ENCODE measurements around the gene FHIT. TPM values are rescaled to one million over a fixed set of nuclear protein-coding genes. Genes with fewer than 3 reads are reported as not detected.

Gene FHIT
- total and polyA plus RNA-seq, 8 donors = 1.8 to 10.6 (median 7.1) TPM

- WGBS, 5 donors = 86 to 98% (median 96%) methylated on average over 1 of the region's 1 CpG
- Histone ChIP-seq H3K27ac (no peak overlapping the region), H3K9me3 (no peaks in the 10 kb centered on the region), H3K36me3 (no peaks in the 10 kb centered on the region), H3K4me3 (no peak overlapping the region), H3K4me1 (no peaks in the 10 kb centered on the region), H3K27me3 (no peaks in the 10 kb centered on the region)
- intact Hi-C loops (cut with DNase I; ENCODE audit: low total_unique reads) = no loop called here
- DNase-seq = no peak
- no peak for TF ChIP-seq CTCF (IDR thresholded peaks at IDR 0.05)
- no peak for TF ChIP-seq EP300 (IDR thresholded peaks at IDR 0.05)
- no peak for TF ChIP-seq POLR2AphosphoS5 (IDR thresholded peaks at IDR 0.05)
- TF ChIP-seq POLR2A (IDR thresholded peaks at IDR 0.05) = no peak
Observed at GRCh38 chr3:60578936-60579335, 672.3 kb downstream of the FHIT start.

GRCh38 chr3:60577601-60578000, 673.7 kb downstream of the FHIT start:
- H3K9me3 ChIP-seq = no peaks in the 10 kb centered on the region
- H3K4me3 ChIP-seq = no peak overlapping the region
- no peak for DNase-seq
- H3K36me3 ChIP-seq = no peaks in the 10 kb centered on the region
- intact Hi-C loops (cut with DNase I; ENCODE audit: low total_unique reads) = no loop called here
- TF ChIP-seq EP300 (IDR thresholded peaks at IDR 0.05) (no peak), POLR2A (IDR thresholded peaks at IDR 0.05) (no peak), CTCF (IDR thresholded peaks at IDR 0.05) (no peak), POLR2AphosphoS5 (IDR thresholded peaks at IDR 0.05) (no peak)
- no peaks in the 10 kb centered on the region for H3K27me3 ChIP-seq
- H3K4me1 ChIP-seq = no peaks in the 10 kb centered on the region
- H3K27ac ChIP-seq = no peak overlapping the region
- 80 to 92% (median 89%) methylated on average over 4 of the region's 4 CpGs for WGBS, 5 donors

GRCh38 chr3:60575718-60576272, 675.5 kb downstream of the FHIT start:
- TF ChIP-seq POLR2AphosphoS5 (IDR thresholded peaks at IDR 0.05) (no peak), CTCF (IDR thresholded peaks at IDR 0.05) (no peak), EP300 (IDR thresholded peaks at IDR 0.05) (no peak), POLR2A (IDR thresholded peaks at IDR 0.05) (no peak)
- Histone ChIP-seq H3K9me3 (no peaks in the 10 kb centered on the region), H3K27ac (no peak overlapping the region), H3K36me3 (no peaks in the 10 kb centered on the region), H3K27me3 (no peaks in the 10 kb centered on the region), H3K4me3 (no peak overlapping the region), H3K4me1 (no peaks in the 10 kb centered on the region)
- no peak for DNase-seq
- WGBS, 5 donors = 78 to 85% (median 81%) methylated on average over 8 of the region's 8 CpGs
- intact Hi-C loops (cut with DNase I; ENCODE audit: low total_unique reads) = no loop called here

GRCh38 chr3:60574046-60574769, 677.0 kb downstream of the FHIT start:
- intact Hi-C loops (cut with DNase I; ENCODE audit: low total_unique reads) = no loop called here
- no peak overlapping the region for H3K4me3 ChIP-seq
- 73 to 85% (median 83%) methylated on average over 10 of the region's 10 CpGs for WGBS, 5 donors

More at GRCh38 chr3:60574046-60574769, 677.0 kb downstream of the FHIT start:
- H3K9me3 ChIP-seq = no peaks in the 10 kb centered on the region
- no peak for DNase-seq
- no peaks in the 10 kb centered on the region for H3K4me1 ChIP-seq
- H3K36me3 ChIP-seq = no peaks in the 10 kb centered on the region
- H3K27ac ChIP-seq = no peak overlapping the region
- TF ChIP-seq CTCF (IDR thresholded peaks at IDR 0.05) (no peak), POLR2AphosphoS5 (IDR thresholded peaks at IDR 0.05) (no peak), POLR2A (IDR thresholded peaks at IDR 0.05) (no peak), EP300 (IDR thresholded peaks at IDR 0.05) (no peak)
- no peaks in the 10 kb centered on the region for H3K27me3 ChIP-seq
